Activated CD4-positive, alpha-beta T cell treated with anti-CD3 and anti-CD28 coated beads, Interleukin-10, Interleukin-2, amounts not matched to agents 100 ng/mL and 50 ng/mL, durations not matched to agents 16 hours and 8 hours (primary cell): Measurements from ENCODE around the gene IL27RA.

Experiments
- DNase-seq: peaks from one replicate; pipeline ENCODE4 v3.0.0-alpha.2; 2020

The IL27RA gene

DNA sequence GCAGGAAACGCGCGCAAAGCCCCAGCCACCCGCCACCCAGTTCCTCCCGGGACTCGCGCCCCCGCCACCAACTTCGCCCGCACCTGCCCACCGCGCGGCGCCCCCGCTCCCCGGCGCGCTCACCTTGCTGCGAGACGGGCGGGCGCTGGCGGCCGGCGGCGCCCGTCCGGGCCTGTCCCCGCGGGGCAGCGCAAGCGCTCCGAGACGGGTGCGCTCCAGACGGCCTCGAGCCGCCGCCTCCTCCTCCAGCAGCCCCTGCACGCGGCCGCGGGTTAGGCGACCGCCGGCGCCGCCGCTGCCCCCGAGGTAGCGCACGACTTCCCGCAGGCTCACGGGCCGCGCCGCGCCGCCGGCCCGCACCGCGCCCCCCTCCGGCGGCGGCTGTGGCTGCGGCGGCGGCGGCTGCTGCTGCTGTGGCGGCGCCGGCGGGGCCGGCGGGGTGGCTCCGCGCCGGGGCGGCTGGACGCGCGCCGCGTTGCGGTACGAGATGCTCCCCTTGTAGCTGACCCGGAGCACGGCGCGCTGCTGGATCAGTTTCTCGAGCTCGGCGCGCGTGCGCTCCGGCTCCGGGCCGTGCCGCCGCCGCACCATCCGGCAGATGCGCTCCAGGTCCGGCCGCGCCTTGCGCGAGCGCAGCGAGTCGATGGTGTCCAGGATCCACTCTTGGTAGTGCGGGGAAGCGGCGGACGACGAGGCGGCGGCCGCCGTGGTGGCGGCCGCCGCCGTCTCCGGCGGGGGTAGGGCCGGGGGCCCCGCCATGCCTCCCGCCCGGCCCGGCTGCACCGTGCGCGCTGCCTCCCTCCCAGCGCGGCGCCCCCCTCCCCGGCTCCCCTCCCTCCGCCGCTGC, 58.3 kb downstream of the IL27RA start:
- peak; percentile 68 for DNase-seq

DNA sequence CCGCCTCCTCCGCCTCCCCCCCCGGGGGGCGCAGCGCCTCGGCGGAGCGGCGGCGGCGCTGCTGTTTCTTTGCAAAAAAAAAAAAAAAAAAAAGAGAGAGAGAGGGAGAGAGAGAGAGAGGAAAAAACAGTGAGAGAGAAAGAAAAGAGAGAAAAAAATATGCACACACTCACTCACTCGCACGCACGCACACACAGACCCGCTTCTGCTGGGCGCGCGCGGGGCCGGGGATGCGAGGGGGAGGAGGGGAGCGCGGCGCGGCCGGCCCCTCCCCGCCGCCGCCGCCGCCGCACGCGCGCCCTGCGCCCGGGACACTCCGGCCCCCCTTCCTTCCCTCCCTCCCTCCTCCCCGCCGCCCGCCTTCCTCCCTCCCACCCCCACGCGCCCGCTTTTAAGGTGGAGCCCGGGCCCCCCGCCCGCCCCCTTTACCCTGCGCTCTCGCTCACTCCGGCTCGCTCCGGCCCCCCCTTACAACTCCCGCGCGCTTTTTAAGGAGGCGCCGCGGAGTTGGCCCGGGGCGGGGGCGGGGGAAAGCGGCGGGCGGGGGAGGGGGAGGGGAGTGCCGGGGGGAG, 59.0 kb downstream of the IL27RA start, which contains the start of gene SAMD1:
TSS of gene SAMD1 (minus strand) at position 243 of the 572 bp plus-strand sequence.
- peak; percentile 84 for DNase-seq

DNA sequence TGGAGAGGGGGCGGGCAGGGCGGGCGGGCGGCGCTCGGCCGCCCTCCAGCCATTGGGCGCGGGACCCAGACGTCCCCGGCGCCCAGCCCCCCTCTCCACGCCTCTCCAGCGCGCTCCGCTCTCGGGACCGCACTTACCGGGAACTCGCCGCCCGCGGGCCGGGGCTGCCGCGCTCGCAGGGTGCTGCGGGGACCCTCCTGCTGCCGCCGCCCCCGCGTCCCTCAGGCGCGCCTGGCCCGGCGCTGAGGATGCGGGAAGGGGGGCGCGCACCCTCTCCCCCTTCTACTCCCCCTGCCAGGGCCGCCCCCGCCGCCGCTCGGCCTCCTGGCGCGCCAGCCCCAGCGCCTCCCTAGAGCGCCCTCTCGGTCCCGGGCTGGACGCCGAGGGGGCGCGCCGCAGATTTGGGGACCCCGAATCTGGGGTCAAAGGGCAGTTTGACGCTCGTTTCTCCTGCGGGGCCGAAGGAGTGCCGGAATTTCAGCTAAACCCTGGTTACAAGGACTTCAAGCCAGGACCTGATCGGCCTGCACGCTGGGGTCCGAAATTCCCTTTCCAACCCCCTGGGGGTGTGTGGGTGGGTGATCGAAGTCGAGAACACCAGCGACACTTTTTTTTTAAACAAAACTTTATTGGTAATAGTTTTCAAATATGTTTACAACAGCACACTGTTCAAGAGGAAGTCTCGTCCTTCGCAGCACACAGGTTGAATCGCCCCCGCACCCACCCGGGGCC, 59.7 kb downstream of the IL27RA start:
- peak; percentile 54 for DNase-seq

DNA sequence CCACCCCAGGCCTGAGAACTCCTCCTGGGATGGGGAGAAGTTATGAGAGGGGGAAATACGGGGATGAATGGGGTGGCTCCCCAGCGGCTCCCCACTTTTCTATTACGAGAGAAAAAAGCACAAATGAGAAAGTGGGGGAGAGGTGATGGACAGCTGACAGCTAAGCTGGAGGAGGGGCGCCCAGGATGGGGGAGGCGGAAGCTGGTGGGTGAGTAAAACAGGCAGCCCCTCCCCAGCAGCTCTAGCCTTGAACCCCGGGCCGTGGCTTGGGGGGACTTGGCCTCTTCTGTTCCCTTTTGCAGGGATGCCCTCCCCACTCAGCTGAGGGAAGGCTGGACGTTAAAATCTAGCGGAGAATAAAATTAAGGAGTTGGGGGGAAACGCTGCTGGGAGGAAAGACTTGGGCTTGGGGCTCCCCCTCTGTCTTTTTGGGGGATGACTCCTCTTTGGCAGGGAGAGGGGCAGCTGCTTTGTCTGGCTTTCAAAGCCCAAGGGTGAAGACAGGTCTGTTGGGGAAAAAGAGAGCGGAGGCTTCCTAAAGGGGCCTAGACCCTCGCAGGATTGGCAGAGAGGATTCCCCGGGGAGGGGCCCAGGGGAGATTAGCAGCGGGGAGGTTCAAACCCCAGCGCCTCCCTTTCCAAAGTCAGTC, 60.4 kb downstream of the IL27RA start:
- no peak for DNase-seq

DNA sequence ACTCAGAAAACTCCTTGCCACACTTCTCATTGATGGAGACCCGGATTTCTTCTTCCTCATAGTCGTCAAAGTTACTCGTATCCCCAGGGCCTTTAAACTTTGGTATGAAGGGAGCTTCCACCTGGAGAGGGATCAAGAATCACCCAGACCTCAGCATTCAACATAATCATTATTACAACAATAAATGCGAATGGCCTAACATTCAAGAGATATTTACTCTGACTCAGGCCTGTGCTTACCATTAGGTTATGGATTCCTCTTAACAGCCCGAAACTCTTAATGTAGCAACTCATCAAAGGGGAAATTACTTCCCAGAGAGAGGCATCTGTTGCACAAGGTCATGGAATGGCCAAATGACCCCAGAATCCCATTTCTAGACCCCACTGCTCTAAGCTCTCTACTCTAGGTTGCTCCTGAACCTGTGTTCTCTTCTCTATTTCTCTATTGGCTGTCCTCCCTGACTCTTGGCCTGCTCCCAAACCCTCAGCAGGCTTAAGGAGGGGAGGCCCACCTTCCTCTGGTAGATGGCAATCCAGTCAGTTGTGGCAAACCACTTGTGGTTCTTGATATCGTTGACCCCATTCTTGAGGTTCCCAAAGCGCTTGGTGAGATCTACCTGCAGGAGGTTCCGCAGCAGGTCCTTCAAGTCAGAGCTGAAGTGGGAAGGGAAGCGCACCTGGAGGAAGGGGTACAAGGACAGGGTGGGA, 61.7 kb downstream of the IL27RA start:
- no peak for DNase-seq

DNA sequence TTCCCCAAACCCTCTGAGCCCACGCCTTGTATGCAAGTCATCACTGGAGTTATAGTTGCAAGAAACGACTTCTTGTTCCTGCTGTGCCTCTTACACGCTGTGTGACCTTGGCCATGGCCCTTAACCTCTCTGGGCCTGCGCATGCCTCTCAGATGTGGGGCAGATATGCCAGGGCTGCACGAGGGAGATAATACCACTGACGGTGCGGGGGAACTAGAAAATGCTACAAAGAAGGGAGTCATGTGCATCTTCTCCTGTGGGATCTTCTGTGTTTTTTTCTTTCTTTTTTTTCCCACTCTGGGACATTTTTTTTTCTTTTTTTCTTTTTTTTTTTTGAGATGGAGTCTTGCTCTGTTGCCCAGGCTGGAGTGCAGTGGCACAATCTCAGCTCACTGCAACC, 63.3 kb downstream of the IL27RA start:
- DNase-seq, result no peak

DNA sequence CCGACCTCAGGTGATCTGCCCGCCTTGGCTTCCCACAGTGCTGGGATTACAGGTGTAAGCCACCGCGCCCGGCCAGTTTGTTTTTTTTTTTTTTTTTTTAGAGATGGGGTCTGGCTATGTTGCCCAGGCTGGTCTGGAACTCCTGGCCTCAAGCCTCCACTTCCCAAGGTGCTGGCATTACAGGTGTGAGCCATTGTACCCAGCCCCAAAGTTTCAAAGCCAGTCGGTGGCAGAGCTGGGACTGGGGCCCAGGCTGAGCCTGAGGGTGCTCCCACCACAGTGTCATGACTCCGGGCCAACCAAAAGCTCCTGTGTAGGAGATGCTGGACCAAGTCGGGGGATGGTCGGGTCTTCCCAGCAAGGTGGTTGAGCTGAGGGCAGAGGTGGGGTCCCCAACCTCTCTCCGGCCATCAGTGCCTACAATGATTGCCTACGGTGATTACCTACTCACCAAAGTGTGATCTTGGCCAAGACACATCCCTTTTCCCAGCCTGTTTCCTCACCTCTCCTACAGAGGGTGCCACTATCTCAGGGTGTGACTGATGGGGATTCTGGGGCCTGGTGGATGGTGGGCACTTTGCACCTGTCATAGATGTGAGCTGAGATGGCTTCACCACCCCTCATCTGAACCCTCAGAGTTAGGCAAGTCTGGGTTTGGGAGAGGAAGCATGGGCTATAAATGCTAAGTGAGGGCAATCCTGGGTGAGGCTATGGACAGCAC, 64.9 kb downstream of the IL27RA start:
- DNase-seq, result no peak

DNA sequence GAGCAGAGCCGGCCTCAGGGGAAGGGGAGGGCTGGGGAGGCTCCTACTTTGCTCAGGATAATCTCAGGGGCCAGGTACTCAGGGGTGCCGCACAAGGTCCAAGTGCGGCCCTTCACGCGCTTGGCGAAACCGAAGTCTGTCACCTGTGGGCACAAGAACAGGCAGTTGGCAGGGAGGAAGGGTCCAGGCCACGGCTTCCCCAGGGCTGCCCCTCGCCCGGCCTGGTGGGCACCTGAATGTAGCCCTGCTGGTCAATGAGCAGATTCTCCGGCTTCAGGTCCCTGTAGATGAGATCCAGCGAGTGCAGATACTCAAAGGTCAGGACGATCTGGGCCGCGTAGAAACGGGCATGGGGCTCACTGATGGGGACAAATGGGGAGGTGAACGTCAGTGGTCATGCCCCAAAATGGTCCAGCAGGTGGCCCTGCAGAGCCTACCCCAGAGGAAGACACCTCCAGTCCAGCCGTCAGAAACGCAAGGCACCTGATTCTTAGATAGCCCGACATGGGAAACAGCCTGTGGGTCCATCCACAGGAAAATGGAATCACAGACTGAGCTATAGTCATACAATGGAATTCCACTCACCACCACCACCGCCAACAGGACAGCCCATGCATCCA, 66.1 kb downstream of the IL27RA start:
- no peak for DNase-seq

DNA sequence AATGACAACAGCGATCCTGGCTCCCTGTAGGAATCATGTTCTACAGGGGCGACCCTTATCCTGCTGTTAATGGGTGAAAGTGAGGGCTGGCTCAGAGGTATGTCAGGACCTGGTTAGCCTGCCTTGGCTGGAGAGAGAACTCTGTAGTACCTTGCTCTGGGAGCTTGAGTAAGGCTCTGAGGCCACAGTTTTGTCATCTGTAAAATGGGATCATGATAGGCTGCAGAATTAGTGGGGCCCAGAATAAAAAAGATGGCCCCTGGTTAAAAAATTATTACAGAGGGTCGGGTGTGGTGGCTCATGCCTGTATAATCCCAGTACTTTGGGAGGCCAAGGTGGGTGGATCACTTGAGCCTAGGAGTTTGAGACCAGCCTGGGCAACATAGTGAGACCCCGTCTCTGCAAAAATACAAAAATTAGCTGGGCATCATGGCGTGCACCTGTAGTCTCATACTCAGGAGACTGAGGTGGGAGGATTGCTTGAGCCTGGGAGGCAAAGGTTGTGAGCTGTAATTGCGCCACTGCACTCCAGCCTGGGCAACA, 69.5 kb downstream of the IL27RA start:
- no peak for DNase-seq

DNA sequence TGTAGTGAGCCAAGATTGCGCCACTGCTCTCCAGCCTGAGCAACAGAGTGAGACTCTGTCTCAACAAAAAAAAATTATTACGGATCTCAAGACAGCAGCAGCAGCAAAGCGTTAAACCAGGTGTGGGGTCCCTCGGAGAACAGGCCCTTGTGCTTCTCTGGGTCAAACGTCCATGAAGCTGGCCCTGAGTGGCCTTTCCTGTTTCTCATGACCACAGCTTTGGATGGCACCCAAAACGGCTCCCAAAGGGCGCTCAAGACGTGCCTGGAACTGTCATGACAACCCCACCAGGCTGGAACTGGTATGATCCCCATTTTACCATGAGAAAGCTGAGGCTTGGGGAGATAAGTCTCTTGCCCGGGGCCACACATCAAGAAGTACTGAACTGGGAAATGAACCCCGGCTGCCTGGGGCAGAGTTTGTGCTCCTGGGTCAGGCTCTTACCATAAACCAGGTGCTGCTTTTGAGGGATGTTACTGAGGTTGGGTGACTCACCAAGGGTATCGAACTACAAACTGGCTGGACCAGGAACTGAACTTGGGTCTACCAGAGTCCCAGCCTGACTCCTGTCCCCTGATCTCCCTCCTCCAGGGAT, 70.6 kb downstream of the IL27RA start:
- DNase-seq, result no peak

DNA sequence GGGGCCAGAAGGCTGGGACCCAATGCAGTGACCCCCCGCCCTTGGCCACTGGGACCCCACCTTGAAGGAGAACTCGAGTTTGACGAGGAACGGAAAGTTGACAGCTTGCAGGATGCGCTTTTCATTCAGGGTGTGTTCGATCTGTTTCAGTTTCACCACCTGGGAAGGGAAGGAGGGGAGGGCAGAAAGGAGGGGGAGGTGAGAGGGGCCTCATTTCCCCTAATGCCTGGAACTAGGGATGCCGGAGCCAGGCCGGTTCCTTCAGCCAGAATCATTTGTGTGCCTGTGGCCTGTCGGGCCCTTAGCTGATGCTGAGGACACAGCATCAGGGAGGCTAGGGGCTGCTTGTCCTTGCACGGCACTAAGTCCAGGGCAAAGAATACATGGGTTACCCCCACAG, 71.2 kb downstream of the IL27RA start:
- DNase-seq, result no peak
